Measurements from ENCODE around the gene ATP5PO. TPM values are rescaled to one million over a fixed set of nuclear protein-coding genes. Genes with fewer than 3 reads are reported as not detected.

The ATP5PO gene
- total and polyA plus RNA-seq, 2 of the 8 experiments (the other 6 are each of a cell fraction or from before 2014, with no cell fraction given) = 251 to 267 TPM

- H4K8ac ChIP-seq (ENCODE audit: extremely low read depth, insufficient read depth, low read length) = no peak overlapping the region
- H4K91ac ChIP-seq (replicated peaks; ENCODE audit: insufficient read length, low read length) = no peak overlapping the region
- H3K27ac ChIP-seq (ENCODE audit: low read depth, low read length) = no peak overlapping the region
- H3K4me1 ChIP-seq (replicated peaks in 1 of 4; ENCODE audit: control insufficient read depth in 3 of 4, insufficient read depth in 4 of 4, low read length in 3 of 4) = peaks cover under 1 to 7% (median 4%) of the 10 kb centered on the region in 4 experiments
- WGBS, 2 experiments (ENCODE audit: extremely low coverage in 1 of 2, insufficient coverage in 1 of 2, insufficient read length in 1 of 2, insufficient replicate concordance in 2 of 2, low coverage in 1 of 2, low lambda C conversion rate in 2 of 2, missing lambda C conversion rate in 1 of 2) = 89% methylated on average over 5 of the region's 5 CpGs; no CpG with 5 or more reads in 1 of the 2 experiments
- no peak overlapping the region for H2AFZ ChIP-seq (ENCODE audit: low read length)
- H2BK12ac ChIP-seq (ENCODE audit: low read depth, low read length) = no peak overlapping the region
- no peak overlapping the region for H3K18ac ChIP-seq (ENCODE audit: extremely low read depth, low read length)
- H3K9ac ChIP-seq (replicated peaks in 1 of 4; ENCODE audit: extremely low read depth in 1 of 4, low read depth in 3 of 4, low read length in 3 of 4) = no peak overlapping the region
- H2BK20ac ChIP-seq (ENCODE audit: low read length) = no peak overlapping the region
- H2BK120ac ChIP-seq (replicated peaks; ENCODE audit: low read depth, low read length) = no peak overlapping the region
- ChIA-PET CTCF (ENCODE audit: partially characterized antibody) (interaction anchor here (1.4 kb wide), 1 partner anchor 12 kb away, joined by 3 read pairs; no protein-coding TSS in a partner anchor), POLR2A (ENCODE audit: partially characterized antibody) (no interaction called here)
- no peak overlapping the region for H3K56ac ChIP-seq (replicated peaks; ENCODE audit: insufficient read length, low read depth, low read length)
- H3K23me2 ChIP-seq (ENCODE audit: low read depth, low read length) = no peaks in the 10 kb centered on the region; the same call in 1 of the 2 replicates
- no peak overlapping the region for H2AK5ac ChIP-seq (ENCODE audit: low read depth, low read length)
- FAIRE-seq = no peak
- no peaks in the 10 kb centered on the region for H3K79me2 ChIP-seq (ENCODE audit: control insufficient read depth in 1 of 2, insufficient read depth in 2 of 2, low read length in 2 of 2)
- H3K79me1 ChIP-seq (ENCODE audit: low read depth, low read length) = no peaks in the 10 kb centered on the region
- H2BK5ac ChIP-seq (ENCODE audit: low read depth, low read length) = no peak overlapping the region
- no peak overlapping the region for H3K4me2 ChIP-seq (ENCODE audit: insufficient read depth in 1 of 2, low read depth in 2 of 2, low read length in 2 of 2)
- TF ChIP-seq TAF1 (IDR thresholded peaks at IDR 0.05; ENCODE audit: low read depth, low read length) (no peak), CREB1 (IDR thresholded peaks at IDR 0.05) (no peak)
- H3K27me3 ChIP-seq (replicated peaks in 1 of 4; ENCODE audit: control insufficient read depth in 3 of 4, extremely low read depth in 1 of 4, insufficient read depth in 3 of 4, low read length in 3 of 4) = no peaks in the 10 kb centered on the region
- no peak for DNase-seq (ENCODE audit: low read depth in 1 of 2, low spot score in 2 of 2)
- no peaks in the 10 kb centered on the region for H3K9me3 ChIP-seq (ENCODE audit: insufficient read depth in 2 of 2, low read depth in 1 of 2, low read length in 1 of 2)
- H4K5ac ChIP-seq (ENCODE audit: insufficient read length, low read depth, low read length) = no peak overlapping the region
- no peak overlapping the region for H3K4me3 ChIP-seq (ENCODE audit: extremely low read depth in 1 of 4, insufficient read depth in 2 of 4, low read depth in 3 of 4, low read length in 4 of 4)
- no peak overlapping the region for H3K4ac ChIP-seq (replicated peaks; ENCODE audit: insufficient read length, low read depth, low read length)
- no peak overlapping the region for H3K14ac ChIP-seq (ENCODE audit: insufficient read length)
- peaks cover 0 to under 1% of the 10 kb centered on the region in 2 experiments for H4K20me1 ChIP-seq (replicated peaks in 1 of 2; ENCODE audit: control insufficient read depth in 1 of 2, insufficient read depth in 2 of 2, low read length in 2 of 2)
- H2BK15ac ChIP-seq (ENCODE audit: low read length) = no peak overlapping the region
- no peaks in the 10 kb centered on the region for H3K36me3 ChIP-seq (ENCODE audit: control insufficient read depth in 2 of 4, insufficient read depth in 4 of 4, low read length in 3 of 4)
- H3K23ac ChIP-seq (ENCODE audit: insufficient read length) = no peak overlapping the region
These were observed 25.4 kb downstream of the ATP5PO start for GRCh38 chr21:33890187-33890586.
